Adrenal gland (tissue), 12 donors: ENCODE results near the gene TXNDC17. TPM values are rescaled to one million over a fixed set of nuclear protein-coding genes. Genes with fewer than 3 reads are reported as not detected.
"Not testable (repeated sequence)": the region's sequence is repeated elsewhere in the genome, so short reads cannot be mapped to it uniquely, and the experiment has no call there.

Experiments used
- DNase-seq, 7 donors: peaks; one replicate each; pipeline ENCODE4 v3.0.0-alpha.2; 2019 to 2020
- H3K27ac ChIP-seq, 5 donors: fragments of 200-600 bp; sonication (generic) in 4 of 5; 1 replicate in 3 of 5; 2 replicates in 2 of 5; pipeline versions ENCODE4 v1.5.1 to v1.8.0; 2016 to 2020; ENCODE audit warnings: mild to moderate bottlenecking in 1 of 5
- H3K27me3 ChIP-seq: fragments of 200-600 bp; 2 replicates; pipeline ENCODE4 v1.8.0; 2021
- H3K36me3 ChIP-seq, 2 donors: fragments of 200-600 bp; replicated peaks in 1 of 2; 1 replicate in 1 of 2; 2 replicates in 1 of 2; pipeline versions ENCODE4 v1.5.1 to v1.8.0; 2018 to 2022
- H3K4me1 ChIP-seq, 2 donors: fragments of 200-600 bp; replicated peaks in 1 of 2; 1 replicate in 1 of 2; 2 replicates in 1 of 2; pipeline versions ENCODE4 v1.5.1 to v1.8.0; 2018 to 2021
- H3K4me3 ChIP-seq, 4 donors: fragments of 200-600 bp; sonication (generic) in 3 of 4; one replicate each; pipeline ENCODE4 v1.5.1; 2016 to 2018
- H3K9me3 ChIP-seq, 3 donors: fragments of 200-600 bp; sonication (generic) in 1 of 3; replicated peaks in 1 of 3; 1 replicate in 2 of 3; 2 replicates in 1 of 3; pipeline versions ENCODE4 v1.5.1 to v1.8.0; 2016 to 2021
- CTCF ChIP-seq, 6 experiments: fragments of 450-650 bp in 4 of 6; fragments of 200-600 bp in 2 of 6; sonication (generic) in 1 of 6; IDR thresholded peaks; 1 replicate in 5 of 6; 2 replicates in 1 of 6; pipeline versions ENCODE4 v1.5.1 to v1.8.0; 2016 to 2021; ENCODE audit warnings: antibody characterized with exemption in 6 of 6, mild to moderate bottlenecking in 2 of 6, moderate library complexity in 1 of 6
- POLR2A ChIP-seq, 2 donors: fragments of 450-650 bp; IDR thresholded peaks; one replicate each; pipeline ENCODE4 v1.6.1; 2017; ENCODE audit warnings: antibody characterized with exemption in 2 of 2, mild to moderate bottlenecking in 2 of 2, moderate library complexity in 1 of 2
- WGBS, 4 donors: extraction: QIAGEN DNeasy Blood & Tissue Kit in 2 of 4; methylation state at CpG; one replicate each; pipeline versions ENCODE4 v1.1.5 to v1.1.7; 2013 to 2017; 5-methylcytosine and 5-hydroxymethylcytosine counted together
- intact Hi-C, 2 donors: fragments of 100-400 bp; cut with DNase I; formaldehyde crosslinking; loops; one replicate each; pipeline versions ENCODE4 v1.14.1 to v1.15.0; 2022 to 2023
- microRNA-seq, 3 donors: library from miRNA; unstranded; fragments of <30 nt; microRNA quantifications; one replicate each; pipeline ENCODE4, GENCODE V29; 2017 to 2020
- polyA plus RNA-seq, 3 donors: library from polyadenylated mRNA; stranded (reverse); fragments of 200-250 nt in 2 of 3; fragments of 350-450 nt in 1 of 3; fragmentation: Illumina TruSeq in 1 of 3; extraction: RNeasy Lipid Tissue Mini Kit (QIAGEN cat#74804) in 1 of 3; gene quantifications; one replicate each; pipeline ENCODE4 v1.2.3, GENCODE V29; 2013 to 2014
- small RNA-seq, 2 donors: library from RNA; depleted of rRNA; stranded (forward); fragments of <200 nt; gene quantifications; one replicate each; pipeline ENCODE3, GENCODE V24; 2016
- total RNA-seq, 9 donors: library from RNA; depleted of rRNA in 4 of 9; stranded (reverse); fragments of >200 nt in 4 of 9; fragments of 120-200 nt in 1 of 9; fragmentation: NEBNext Ultra II Directional in 1 of 9; extraction: Animal tissue kit (Norgen Biotek cat#: 25700) in 1 of 9; gene quantifications; one replicate each; pipeline versions ENCODE4 v1.1.0 to v1.2.4, GENCODE V29; 2013 to 2023
- donor health status: healthy with polysubstance abuse.
- donor health status: Bipolar disorder and iron deficiency.
- donor health status: DM: yes; HTN: yes; CAD: no.
- donor health status: DM: no; HTN: no; CAD: no.
- donor health status: DM: no; HTN: no; CAD: no.
- donor health status: DM: yes; HTN: yes; CAD: no.

The TXNDC17 gene
- total and polyA plus RNA-seq, 12 donors = 64.6 to 224 (median 132) TPM

DNA sequence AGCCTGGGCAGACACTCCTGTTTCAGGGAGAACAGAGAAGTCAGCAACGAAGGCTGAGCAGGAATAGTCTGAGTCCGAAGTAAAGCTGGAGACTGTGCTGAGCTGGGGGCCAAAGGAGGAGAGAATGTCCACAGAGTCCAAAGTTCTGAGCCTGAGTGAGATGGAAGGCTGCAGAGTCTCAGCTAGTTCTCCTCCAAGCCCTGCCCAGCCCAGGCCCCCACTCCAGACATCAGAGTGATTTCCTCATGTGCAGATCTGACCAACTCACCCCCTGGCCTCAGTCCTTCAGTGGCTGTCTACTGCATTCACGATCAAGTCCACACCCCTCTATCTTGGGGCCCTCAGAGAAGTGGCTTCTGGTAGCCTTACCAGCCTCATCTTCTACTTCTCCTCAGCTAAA, 50.7 kb downstream of the TXNDC17 start:
- TF ChIP-seq POLR2A (IDR thresholded peaks at IDR 0.05) (no peak), CTCF (IDR thresholded peaks at IDR 0.05) (no peak)
- H3K4me3 ChIP-seq = no peak overlapping the region
- H3K9me3 ChIP-seq = no peaks in the 10 kb centered on the region
- intact Hi-C loops = no loop called here
- 70 to 83% (median 76%) methylated on average over 3 of the region's 3 CpGs for WGBS, 4 donors
- no peaks in the 10 kb centered on the region for H3K36me3 ChIP-seq
- no peaks in the 10 kb centered on the region for H3K27me3 ChIP-seq
- no peak for DNase-seq
- no peak overlapping the region for H3K27ac ChIP-seq
- no peaks in the 10 kb centered on the region for H3K4me1 ChIP-seq

- H3K4me3 ChIP-seq, H3K36me3 ChIP-seq, intact Hi-C loops, H3K27me3 ChIP-seq, H3K9me3 ChIP-seq, H3K4me1 ChIP-seq, DNase-seq, H3K27ac ChIP-seq: not testable (repeated sequence)
- 68 to 80% (median 72%) methylated on average over 6 of the region's 6 CpGs for WGBS, 4 donors
Measured at GRCh38 chr17:6691958-6692357, 51.1 kb downstream of the TXNDC17 start.

Small RNAs within 50 kb of the gene (microRNA-seq; reads per million reads assigned to microRNA genes)
- gene MIR4520-1 (0 reads per million in 3 donors), gene MIR4520-2 (0 reads per million in 3 donors)

Small RNAs within 50 kb of the gene (small RNA-seq; reads per million reads assigned to genes)
- gene MIR4520-1 (0 reads per million in 2 donors), gene RNA5SP435 (0.67 to 1.7 reads per million in 2 donors)

Other genes with a start within 250 kb of the TXNDC17 start
- not detected for gene AIPL1, start 205.9 kb upstream of the TXNDC17 start, total RNA-seq
- gene AIPL1, start 205.9 kb upstream of the TXNDC17 start, polyA plus RNA-seq = not detected
- 1 to 10 TPM; 1.0 to 8.4 (median 5.4) TPM for gene PIMREG, start 196.6 kb upstream of the TXNDC17 start, total RNA-seq
- gene PIMREG, start 196.6 kb upstream of the TXNDC17 start, polyA plus RNA-seq = 1 to 10 TPM in 1 of 3 donors, under 1 TPM in 2; 0.72 to 1.6 (median 0.98) TPM
- gene PITPNM3, start 84.5 kb upstream of the TXNDC17 start, total RNA-seq = 1 to 10 TPM; 1.4 to 9.8 (median 6.9) TPM
- gene PITPNM3, start 84.5 kb upstream of the TXNDC17 start, polyA plus RNA-seq = 1 to 10 TPM; 1.1 to 9.3 (median 2.8) TPM
- gene KIAA0753, start 349 bp upstream of the TXNDC17 start, total RNA-seq = 10 to 100 TPM in 8 of 9 donors, 1 to 10 TPM in 1; 5.1 to 21.8 (median 13.2) TPM
- gene KIAA0753, start 349 bp upstream of the TXNDC17 start, polyA plus RNA-seq = 10 to 100 TPM in 2 of 3 donors, 1 to 10 TPM in 1; 8.4 to 13.3 (median 12.8) TPM
- gene MED31, start 10.5 kb downstream of the TXNDC17 start, total RNA-seq = 10 to 100 TPM in 7 of 9 donors, 1 to 10 TPM in 2; 8.0 to 69.1 (median 24.9) TPM
- gene MED31, start 10.5 kb downstream of the TXNDC17 start, polyA plus RNA-seq = 10 to 100 TPM; 17.5 to 57.3 (median 19.0) TPM
- gene C17orf100, start 10.7 kb downstream of the TXNDC17 start, total RNA-seq = 1 to 10 TPM in 7 of 9 donors, under 1 TPM in 2; 0.87 to 2.8 (median 2.1) TPM
- 1 to 10 TPM; 1.7 to 3.6 (median 2.9) TPM for gene C17orf100, start 10.7 kb downstream of the TXNDC17 start, polyA plus RNA-seq
- gene SLC13A5, start 72.3 kb downstream of the TXNDC17 start, total RNA-seq = 1 to 10 TPM in 7 of 9 donors, not detected in 2; 1.6 to 7.2 (median 5.3) TPM
- gene SLC13A5, start 72.3 kb downstream of the TXNDC17 start, polyA plus RNA-seq = 1 to 10 TPM in 2 of 3 donors, under 1 TPM in 1; 0.97 to 2.9 (median 2.3) TPM
- 10 to 100 TPM; 12.7 to 45.4 (median 18.3) TPM for gene XAF1, start 115.0 kb downstream of the TXNDC17 start, total RNA-seq
- gene XAF1, start 115.0 kb downstream of the TXNDC17 start, polyA plus RNA-seq = 10 to 100 TPM; 22.3 to 73.4 (median 30.1) TPM
- gene FBXO39, start 135.2 kb downstream of the TXNDC17 start, total RNA-seq = under 1 TPM in 3 of 9 donors, not detected in 6; 0.14 to 0.35 (median 0.19) TPM
- under 1 TPM in 1 of 3 donors, not detected in 2; 0.48 TPM for gene FBXO39, start 135.2 kb downstream of the TXNDC17 start, polyA plus RNA-seq
- gene TEKT1, start 190.7 kb downstream of the TXNDC17 start, total RNA-seq = under 1 TPM in 3 of 9 donors, not detected in 6; 0.06 to 0.18 (median 0.14) TPM
- under 1 TPM in 1 of 3 donors, not detected in 2; 0.55 TPM for gene TEKT1, start 190.7 kb downstream of the TXNDC17 start, polyA plus RNA-seq